Gastroesophageal sphincter (tissue), 3 donors: ENCODE results near the gene HHAT.

Experiments used
- CTCF ChIP-seq, 4 experiments: fragments of 200-600 bp in 2 of 4; fragments of 450-650 bp in 2 of 4; sonication (generic) in 1 of 4; IDR thresholded peaks; one replicate each; pipeline ENCODE4 v1.5.1; 2017 to 2019; ENCODE audit warnings: antibody characterized with exemption in 4 of 4, mild to moderate bottlenecking in 2 of 4, moderate library complexity in 2 of 4
- POLR2A ChIP-seq, 2 donors: fragments of 450-650 bp; IDR thresholded peaks; one replicate each; pipeline ENCODE4 v1.6.1; 2017; ENCODE audit warnings: antibody characterized with exemption in 2 of 2, mild to moderate bottlenecking in 2 of 2, moderate library complexity in 1 of 2
- POLR2AphosphoS5 ChIP-seq: sonication (generic); formaldehyde crosslinking; IDR thresholded peaks from one replicate; pipeline ENCODE4 v1.6.1; 2017; ENCODE audit warnings: antibody characterized with exemption

- no peak for TF ChIP-seq CTCF (IDR thresholded peaks at IDR 0.05)
- TF ChIP-seq POLR2AphosphoS5, result no peak
- no peak for TF ChIP-seq POLR2A (IDR thresholded peaks at IDR 0.05)
Observed at GRCh38 chr1:210465150-210465549, 136.4 kb downstream of the HHAT start.
